ENCODE measurements around the gene DAND5. TPM values are rescaled to one million over a fixed set of nuclear protein-coding genes. Genes with fewer than 3 reads are reported as not detected.

DAND5 gene
- total RNA-seq, 6 donors from 2014 or later = not detected

DNA sequence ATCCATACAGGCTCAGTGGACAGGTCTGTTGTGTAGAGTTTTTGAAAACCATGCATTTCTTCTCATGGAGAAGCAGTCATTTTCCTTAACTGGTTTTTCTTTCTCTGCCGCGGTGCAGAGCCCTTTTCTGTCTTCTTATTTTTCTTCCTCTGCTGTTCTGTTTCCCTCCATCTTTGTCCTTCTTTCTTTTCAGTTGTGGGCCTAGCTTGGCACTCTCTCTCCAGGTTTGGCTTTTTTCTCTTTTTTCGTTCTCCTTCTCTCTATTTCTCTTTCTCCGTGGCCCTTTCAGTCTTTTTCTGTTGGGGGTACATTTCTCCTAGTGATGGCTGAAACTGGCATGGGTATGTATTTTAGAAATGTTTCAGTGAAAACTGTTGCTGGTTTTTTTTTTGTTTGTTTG lies 50.0 kb downstream of the DAND5 start:
- no peaks in the 10 kb centered on the region for H3K9me3 ChIP-seq
- peak overlapping the region; percentile 85 to 92 (median 88) for H3K27ac ChIP-seq
- no peak for DNase-seq
- ATAC-seq (ENCODE audit: low FRiP score in 2 of 2) = no peak
- TF ChIP-seq EP300 (IDR thresholded peaks at IDR 0.05) (no peak), CTCF (IDR thresholded peaks at IDR 0.05) (no peak), POLR2A (IDR thresholded peaks at IDR 0.05) (no peak), POLR2AphosphoS5 (IDR thresholded peaks at IDR 0.05) (no peak)
- no peak overlapping the region for H3K4me3 ChIP-seq
- peaks cover 83 to 98% (median 84%) of the 10 kb centered on the region in 4 donors for H3K4me1 ChIP-seq
- H3K36me3 ChIP-seq = no peaks in the 10 kb centered on the region
- WGBS, 2 donors = 59 to 67% methylated on average over 4 of the region's 4 CpGs
- H3K27me3 ChIP-seq = no peaks in the 10 kb centered on the region

- DNase-seq = no peak
- Histone ChIP-seq H3K36me3 (no peaks in the 10 kb centered on the region), H3K9me3 (no peaks in the 10 kb centered on the region), H3K27ac (peak overlapping the region; percentile 85 to 92 (median 88)), H3K4me3 (no peak overlapping the region), H3K27me3 (no peaks in the 10 kb centered on the region), H3K4me1 (peaks cover 82 to 98% (median 84%) of the 10 kb centered on the region in 4 donors)
- TF ChIP-seq POLR2AphosphoS5 (IDR thresholded peaks at IDR 0.05) = no peak
- TF ChIP-seq POLR2A (IDR thresholded peaks at IDR 0.05) = no peak
- no peak for TF ChIP-seq CTCF (IDR thresholded peaks at IDR 0.05)
- no peak for TF ChIP-seq EP300 (IDR thresholded peaks at IDR 0.05)
- 56 to 72% methylated on average over 7 of the region's 7 CpGs for WGBS, 2 donors
- no peak for ATAC-seq (ENCODE audit: low FRiP score in 2 of 2)
Observed at GRCh38 chr19:13020002-13020414, 50.6 kb downstream of the DAND5 start.

DNA sequence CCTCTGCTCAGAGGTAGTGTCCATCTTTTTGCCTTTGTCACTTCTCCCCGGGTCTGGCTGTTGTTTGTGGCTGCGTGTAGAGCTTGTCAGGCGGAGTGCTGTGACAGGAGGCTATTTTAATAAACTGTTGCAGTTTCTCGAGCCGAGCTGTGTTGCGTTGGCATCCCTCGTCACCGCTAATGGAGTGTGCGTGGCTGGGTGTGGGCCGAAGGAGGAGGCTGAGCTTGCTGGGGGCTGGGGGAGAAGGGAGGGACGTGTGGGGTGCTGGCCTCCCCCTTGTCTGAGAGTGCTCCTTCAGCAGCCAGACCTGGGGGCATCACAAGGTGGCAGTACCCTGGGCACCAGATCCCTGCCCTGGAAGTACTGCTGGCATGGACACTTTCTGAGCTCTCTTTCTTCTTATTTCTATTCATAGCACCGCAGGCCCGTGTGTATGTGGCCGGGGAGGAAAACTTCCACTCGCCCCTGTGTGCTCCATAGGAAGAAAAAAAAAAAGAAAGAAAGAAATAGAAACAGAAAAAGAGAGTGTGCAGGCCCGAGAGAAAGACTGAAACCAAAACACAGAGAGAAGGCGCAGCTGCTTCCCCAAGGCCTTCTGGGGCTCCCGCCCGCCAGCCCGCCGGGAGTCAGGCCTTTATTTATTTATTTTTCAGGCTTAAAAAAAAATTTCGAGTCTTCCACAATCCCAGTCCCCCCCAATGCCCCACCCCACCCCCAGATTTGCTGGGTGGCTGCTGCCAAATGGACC lies 52.9 kb downstream of the DAND5 start:
- peak overlapping the region; percentile 85 to 92 (median 88) for H3K27ac ChIP-seq
- H3K4me1 ChIP-seq = peaks cover 83 to 97% (median 86%) of the 10 kb centered on the region in 4 donors
- TF ChIP-seq CTCF (IDR thresholded peaks at IDR 0.05) (no peak), POLR2AphosphoS5 (IDR thresholded peaks at IDR 0.05) (no peak), POLR2A (IDR thresholded peaks at IDR 0.05) (no peak), EP300 (IDR thresholded peaks at IDR 0.05) (no peak)
- no peaks in the 10 kb centered on the region for H3K9me3 ChIP-seq
- H3K4me3 ChIP-seq = peak overlapping the region in 3 of 4 donors; percentile 33 to 51 (median 42)
- 8 to 21% methylated on average over 13 to 22 of the region's 22 CpGs for WGBS, 2 donors
- peak; percentile 18 to 35 for ATAC-seq (ENCODE audit: low FRiP score in 2 of 2)
- peak in 1 of 2 donors; percentile 82 for DNase-seq
- H3K36me3 ChIP-seq = no peaks in the 10 kb centered on the region
- no peaks in the 10 kb centered on the region for H3K27me3 ChIP-seq

DNA sequence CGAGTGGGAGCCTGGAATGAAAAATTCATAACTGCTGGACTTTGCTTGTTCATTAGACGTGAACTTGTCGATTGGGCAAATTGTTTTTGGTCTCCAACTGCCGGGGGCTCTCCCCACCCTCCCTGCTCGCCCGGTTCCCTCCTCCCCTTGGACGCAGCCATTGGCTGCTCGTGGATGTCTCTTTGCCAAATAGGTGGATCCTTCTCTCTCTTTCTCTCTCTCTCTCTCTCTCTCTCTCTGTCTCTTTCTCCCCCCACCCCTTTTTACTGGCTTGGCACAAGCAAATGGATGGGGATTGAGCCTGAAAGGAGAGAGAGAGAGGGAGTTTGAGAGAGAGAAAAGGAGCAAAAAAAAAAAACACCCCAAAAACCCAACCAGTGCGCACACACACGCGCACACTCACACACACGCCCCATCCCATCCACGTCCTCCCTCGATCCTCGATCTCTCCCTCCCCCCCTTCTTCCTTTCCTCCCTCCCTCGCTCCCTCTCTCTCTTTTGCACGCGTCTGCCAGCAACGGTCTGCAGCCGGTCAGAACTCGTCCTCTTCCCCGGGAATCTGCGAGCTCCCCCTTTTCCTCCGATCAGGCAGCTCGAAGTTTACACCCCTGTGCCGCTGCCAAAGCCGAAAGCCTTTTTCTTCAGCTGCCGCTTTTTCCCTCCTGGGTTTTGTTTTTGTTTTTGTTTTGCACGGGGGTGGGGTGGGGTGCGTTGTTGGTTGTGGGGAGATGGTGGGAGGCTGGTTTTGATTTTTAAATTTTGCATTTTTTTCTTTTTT lies 53.7 kb downstream of the DAND5 start:
- DNase-seq = peak in 1 of 2 donors; percentile 83
- 1% methylated on average over 28 to 30 of the region's 30 CpGs for WGBS, 2 donors
- no peak for TF ChIP-seq EP300 (IDR thresholded peaks at IDR 0.05)
- peak in 1 of 4 donors; percentile 16 for TF ChIP-seq POLR2A (IDR thresholded peaks at IDR 0.05)
- no peak for TF ChIP-seq CTCF (IDR thresholded peaks at IDR 0.05)
- TF ChIP-seq POLR2AphosphoS5 (IDR thresholded peaks at IDR 0.05) = peak in 1 of 2 donors; percentile 23
- no peaks in the 10 kb centered on the region for H3K27me3 ChIP-seq
- peak overlapping the region; percentile 2 to 51 (median 38) for H3K4me3 ChIP-seq
- peak overlapping the region; percentile 85 to 92 (median 88) for H3K27ac ChIP-seq
- H3K4me1 ChIP-seq = peaks cover 83 to 97% (median 86%) of the 10 kb centered on the region in 4 donors
- ATAC-seq (ENCODE audit: low FRiP score in 2 of 2) = peak; percentile 77 to 86
- no peaks in the 10 kb centered on the region for H3K36me3 ChIP-seq
- no peaks in the 10 kb centered on the region for H3K9me3 ChIP-seq
